C4-2B (cell line): ENCODE data around the gene SCN2B.

ENCODE experiments used
- CTCF ChIP-seq: fragments of 450-650 bp; conservative IDR thresholded peaks from 2 replicates; pipeline ENCODE4 v1.5.1; 2017; ENCODE audit warnings: mild to moderate bottlenecking
- ZFX ChIP-seq: fragments of 450-650 bp; IDR thresholded peaks from 2 replicates; pipeline ENCODE4 v1.6.1; 2017

GRCh38 chr11:118142081-118142480 is 34.4 kb downstream of the SCN2B start:
- no peak for TF ChIP-seq CTCF
- TF ChIP-seq ZFX = no peak
